ENCODE measurements around the gene SPHK2.

DNA sequence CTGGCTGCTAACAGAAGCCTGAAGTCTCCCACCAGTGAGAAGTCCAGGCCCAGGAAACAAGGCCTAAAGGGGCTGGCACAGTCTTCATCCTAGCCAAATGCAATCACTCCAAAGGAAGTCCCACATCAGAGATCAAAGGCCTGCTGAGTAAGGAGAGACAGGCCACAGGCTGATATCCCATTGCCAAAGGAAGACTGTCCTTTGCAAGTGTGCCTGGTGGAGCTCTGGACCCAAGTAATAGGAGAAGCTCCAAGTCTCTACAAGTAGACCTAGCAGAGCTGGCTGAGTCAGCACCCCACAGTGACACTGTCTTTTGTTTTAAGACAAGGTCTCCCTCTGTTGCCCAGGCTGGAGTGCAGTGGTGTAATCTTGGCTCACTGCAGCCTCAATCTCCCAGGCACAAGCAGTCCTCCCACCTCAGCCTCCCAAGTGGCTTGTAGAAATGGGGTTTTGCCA lies 13.4 kb downstream of the SPHK2 start:
- TF ChIP-seq, protein P1, sequence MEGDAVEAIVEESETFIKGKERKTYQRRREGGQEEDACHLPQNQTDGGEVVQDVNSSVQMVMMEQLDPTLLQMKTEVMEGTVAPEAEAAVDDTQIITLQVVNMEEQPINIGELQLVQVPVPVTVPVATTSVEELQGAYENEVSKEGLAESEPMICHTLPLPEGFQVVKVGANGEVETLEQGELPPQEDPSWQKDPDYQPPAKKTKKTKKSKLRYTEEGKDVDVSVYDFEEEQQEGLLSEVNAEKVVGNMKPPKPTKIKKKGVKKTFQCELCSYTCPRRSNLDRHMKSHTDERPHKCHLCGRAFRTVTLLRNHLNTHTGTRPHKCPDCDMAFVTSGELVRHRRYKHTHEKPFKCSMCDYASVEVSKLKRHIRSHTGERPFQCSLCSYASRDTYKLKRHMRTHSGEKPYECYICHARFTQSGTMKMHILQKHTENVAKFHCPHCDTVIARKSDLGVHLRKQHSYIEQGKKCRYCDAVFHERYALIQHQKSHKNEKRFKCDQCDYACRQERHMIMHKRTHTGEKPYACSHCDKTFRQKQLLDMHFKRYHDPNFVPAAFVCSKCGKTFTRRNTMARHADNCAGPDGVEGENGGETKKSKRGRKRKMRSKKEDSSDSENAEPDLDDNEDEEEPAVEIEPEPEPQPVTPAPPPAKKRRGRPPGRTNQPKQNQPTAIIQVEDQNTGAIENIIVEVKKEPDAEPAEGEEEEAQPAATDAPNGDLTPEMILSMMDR (IDR thresholded peaks at IDR 0.05; ENCODE audit: low read depth, low read length) = no peak
- no peak for TF ChIP-seq EZH2phosphoT487 (IDR thresholded peaks at IDR 0.05; ENCODE audit: low read depth)
